Mucosa of stomach (tissue), 1 donor: ENCODE measurements around the gene CEP104.

ENCODE experiments used
- H3K27me3 ChIP-seq: one replicate; pipeline ENCODE4 v1.7.0; 2013; ENCODE audit warnings: mild to moderate bottlenecking, low read length; ENCODE audit not compliant: control insufficient read depth, insufficient read depth
- H3K36me3 ChIP-seq: one replicate; pipeline ENCODE4 v1.7.0; 2013; ENCODE audit warnings: low read length; ENCODE audit not compliant: control insufficient read depth, insufficient read depth
- H3K4me1 ChIP-seq: one replicate; pipeline ENCODE4 v1.7.0; 2013; ENCODE audit warnings: mild to moderate bottlenecking, low read length; ENCODE audit not compliant: control insufficient read depth, insufficient read depth
- H3K4me3 ChIP-seq: one replicate; pipeline ENCODE4 v1.7.0; 2013; ENCODE audit warnings: low read length
- H3K9ac ChIP-seq: one replicate; pipeline ENCODE4 v1.7.0; 2013; ENCODE audit warnings: mild to moderate bottlenecking, low read length, moderate library complexity
- H3K9me3 ChIP-seq: one replicate; pipeline ENCODE4 v1.7.0; 2013; ENCODE audit warnings: mild to moderate bottlenecking, low read length, moderate library complexity; ENCODE audit not compliant: control insufficient read depth
- donor health status: Pancreatic carcinoma.

CEP104 gene

GRCh38 chr1:3799976-3800685, 56.9 kb downstream of the CEP104 start:
- H3K36me3 ChIP-seq: no peaks in the 10 kb centered on the region

GRCh38 chr1:3796215-3797061, 60.6 kb downstream of the CEP104 start, which contains the start of gene LRRC47:
LRRC47 (minus strand) TSS chr1:3796498; CDS start chr1:3796476, 22 bp downstream.
- no peaks in the 10 kb centered on the region for H3K9me3 ChIP-seq
- H3K4me1 ChIP-seq: peaks cover 14% of the 10 kb centered on the region
- no peaks in the 10 kb centered on the region for H3K36me3 ChIP-seq

More at GRCh38 chr1:3799976-3800685, 56.9 kb downstream of the CEP104 start:
- H3K4me1 ChIP-seq: peaks cover 5% of the 10 kb centered on the region
- H3K9me3 ChIP-seq: no peaks in the 10 kb centered on the region
- peaks cover 2% of the 10 kb centered on the region for H3K27me3 ChIP-seq
- no peak overlapping the region for H3K9ac ChIP-seq
- no peak overlapping the region for H3K4me3 ChIP-seq

DNA sequence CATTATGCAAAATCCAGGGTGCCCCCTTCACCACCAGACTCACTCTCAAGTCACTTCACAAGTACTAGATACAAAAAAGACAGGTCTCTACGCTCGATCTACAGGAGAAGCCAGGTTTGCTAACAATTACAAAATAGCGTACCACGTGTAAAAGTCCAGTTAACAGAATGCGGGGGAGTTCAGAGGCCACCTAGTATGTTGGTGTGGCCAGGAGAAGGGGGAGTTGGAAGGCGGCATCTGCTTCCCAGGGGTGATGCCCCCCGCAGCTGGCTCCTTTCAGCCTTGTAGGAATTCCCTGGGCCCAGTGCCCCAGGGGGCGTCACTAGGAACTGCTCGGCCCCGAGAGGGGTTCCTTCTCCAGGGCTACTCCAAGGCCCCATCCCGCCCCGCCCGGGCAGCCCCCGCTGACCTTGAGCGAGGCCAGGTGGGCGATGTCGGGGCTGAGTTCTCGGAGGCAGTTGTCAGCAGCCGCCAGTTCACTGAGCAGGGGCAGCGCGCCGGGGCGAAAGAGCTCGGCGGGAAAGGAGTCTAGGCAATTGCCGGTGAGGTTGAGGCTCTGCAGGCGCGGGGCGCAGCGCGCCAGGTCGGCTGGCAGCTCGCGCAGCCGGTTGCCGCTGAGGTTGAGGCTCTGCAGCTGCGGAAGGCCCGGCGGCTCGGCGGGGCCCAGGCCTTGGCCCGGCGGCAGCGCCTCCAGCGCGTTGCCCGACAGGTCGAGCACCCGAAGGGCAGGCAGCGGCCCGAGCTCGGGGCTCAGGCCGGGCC, 61.4 kb downstream of the CEP104 start:
- Histone ChIP-seq H3K4me1 (peaks cover 14% of the 10 kb centered on the region), H3K9me3 (no peaks in the 10 kb centered on the region), H3K4me3 (peak overlapping the region; percentile 85), H3K9ac (peak overlapping the region; percentile 73), H3K27me3 (no peaks in the 10 kb centered on the region), H3K36me3 (no peaks in the 10 kb centered on the region)

More at GRCh38 chr1:3796215-3797061, 60.6 kb downstream of the CEP104 start, which contains the start of gene LRRC47:
- Histone ChIP-seq H3K27me3 (peaks cover 2% of the 10 kb centered on the region), H3K9ac (peak within 1 kb of the TSS; percentile 73), H3K4me3 (peak within 1 kb of the TSS; percentile 85)

- Histone ChIP-seq H3K4me3 (no peak overlapping the region), H3K9me3 (no peaks in the 10 kb centered on the region), H3K9ac (no peak overlapping the region), H3K36me3 (no peaks in the 10 kb centered on the region), H3K27me3 (no peaks in the 10 kb centered on the region), H3K4me1 (peaks cover 14% of the 10 kb centered on the region)
Observed at GRCh38 chr1:3790952-3791351, 66.1 kb downstream of the CEP104 start.

DNA sequence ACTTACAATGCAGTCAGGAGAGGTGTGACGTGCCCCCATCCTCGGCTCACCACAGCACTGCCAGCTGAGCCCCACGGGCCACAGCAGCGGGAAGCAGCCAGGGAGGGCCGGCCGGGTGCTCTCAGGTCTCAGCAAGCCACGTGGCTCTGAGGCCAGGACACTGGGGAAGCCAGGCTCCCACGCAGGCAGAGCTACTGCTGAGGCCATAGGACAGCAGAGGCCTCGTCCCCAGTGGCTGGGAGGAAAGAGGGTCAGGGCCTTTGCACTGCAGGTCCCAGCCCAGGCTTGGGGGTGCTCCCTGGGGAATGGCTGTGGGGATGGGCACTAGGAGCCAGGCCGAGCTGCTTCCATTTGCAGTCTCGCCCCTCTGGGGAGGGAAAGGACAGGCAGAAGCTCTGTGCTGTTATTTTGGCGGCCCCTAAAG, 66.5 kb downstream of the CEP104 start:
- Histone ChIP-seq H3K4me3 (no peak overlapping the region), H3K4me1 (peaks cover 12% of the 10 kb centered on the region), H3K27me3 (no peaks in the 10 kb centered on the region), H3K9me3 (no peaks in the 10 kb centered on the region), H3K36me3 (no peaks in the 10 kb centered on the region), H3K9ac (no peak overlapping the region)

DNA sequence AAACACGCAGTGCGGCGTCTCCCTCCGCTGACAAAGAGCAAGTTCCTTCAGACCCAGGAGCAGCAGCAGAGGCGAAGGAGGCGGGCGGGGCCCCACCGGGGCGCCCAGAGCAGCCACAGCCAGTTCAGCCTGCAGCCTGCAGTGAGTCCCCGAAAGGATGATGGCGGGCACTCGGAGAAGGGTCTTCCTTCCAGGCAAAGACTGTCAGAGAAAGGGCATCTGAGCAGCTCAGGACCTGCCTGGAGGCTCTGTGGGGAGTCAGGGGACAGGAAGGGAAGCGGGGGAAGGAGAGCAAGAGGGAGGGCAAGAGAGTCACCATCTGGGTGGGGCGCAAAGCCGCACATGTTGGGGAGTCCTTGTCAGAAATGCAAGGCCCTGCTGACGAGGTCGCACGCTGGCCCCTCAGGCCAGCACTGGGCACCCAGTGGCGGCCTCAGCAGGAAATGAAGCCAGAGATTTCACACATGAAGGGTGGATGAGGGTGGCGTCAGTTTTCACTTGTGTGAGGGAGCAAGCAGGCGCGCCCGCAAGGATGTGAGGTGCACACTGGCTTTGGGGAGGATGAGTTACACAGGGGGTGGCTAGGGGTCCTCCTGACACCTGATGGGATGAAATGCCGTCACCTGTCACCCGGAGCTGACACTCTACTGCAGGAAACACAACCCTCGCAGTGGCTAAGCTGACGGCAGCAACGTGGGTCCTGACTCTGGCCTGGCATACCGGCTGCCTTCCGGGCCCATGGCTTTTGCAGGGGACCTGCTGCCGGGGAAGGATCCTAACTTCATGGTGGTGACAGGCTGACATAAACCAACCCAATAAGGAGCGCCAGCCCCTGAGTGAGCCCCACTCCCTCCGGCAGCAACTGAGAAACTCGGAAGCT, 67.3 kb downstream of the CEP104 start:
- H3K9ac ChIP-seq: no peak overlapping the region
- no peaks in the 10 kb centered on the region for H3K9me3 ChIP-seq
- peaks cover 4% of the 10 kb centered on the region for H3K36me3 ChIP-seq
- H3K4me3 ChIP-seq: no peak overlapping the region
- H3K4me1 ChIP-seq: peaks cover 6% of the 10 kb centered on the region
- H3K27me3 ChIP-seq: no peaks in the 10 kb centered on the region

- Histone ChIP-seq H3K4me3 (no peak overlapping the region), H3K9ac (no peak overlapping the region), H3K27me3 (no peaks in the 10 kb centered on the region), H3K9me3 (no peaks in the 10 kb centered on the region), H3K4me1 (no peaks in the 10 kb centered on the region), H3K36me3 (peaks cover 4% of the 10 kb centered on the region)
Observed at GRCh38 chr1:3788756-3789420, 68.1 kb downstream of the CEP104 start.

DNA sequence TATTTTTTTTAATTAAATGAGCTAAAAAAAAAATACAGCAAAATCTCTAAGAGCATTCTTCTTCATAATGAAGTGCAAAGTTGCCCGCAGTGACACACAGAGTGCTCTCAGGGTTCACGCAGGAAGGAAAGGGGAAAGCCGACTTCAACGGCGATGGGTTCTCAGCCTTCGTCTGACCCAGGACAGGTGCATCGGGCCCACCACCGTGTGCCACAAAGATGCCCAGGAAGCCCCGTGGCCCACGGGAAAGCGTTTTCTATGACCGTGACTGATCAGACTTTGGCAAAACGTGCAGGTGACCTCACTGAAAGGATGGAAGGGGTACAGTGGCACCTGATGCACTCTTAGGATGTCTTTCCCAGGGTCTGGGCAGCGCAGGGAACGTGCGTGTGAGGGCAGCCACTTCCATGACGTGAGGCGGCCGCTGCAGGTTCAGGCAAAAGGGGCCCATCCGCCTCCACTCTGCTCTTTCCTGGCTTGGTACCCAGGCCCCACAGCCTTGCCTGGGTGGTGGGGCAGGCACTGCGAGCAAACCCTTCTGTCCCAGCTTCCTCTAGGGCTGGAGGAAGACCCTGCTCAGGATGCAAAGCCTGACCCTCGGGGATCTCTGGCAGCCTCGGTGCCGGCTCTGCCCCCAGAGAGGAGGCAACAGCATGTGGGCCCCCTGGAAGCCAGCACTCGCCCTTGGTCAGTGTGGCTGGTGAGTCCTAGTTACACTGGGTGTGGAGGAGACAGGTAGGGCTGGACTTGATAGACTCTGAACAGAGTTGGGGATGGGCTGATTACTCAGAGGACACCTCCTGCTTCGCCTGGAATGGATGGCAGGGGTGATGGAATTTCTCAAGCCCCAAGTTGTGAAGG, 69.0 kb downstream of the CEP104 start:
- Histone ChIP-seq H3K36me3 (peaks cover 4% of the 10 kb centered on the region), H3K4me1 (no peaks in the 10 kb centered on the region), H3K9me3 (no peaks in the 10 kb centered on the region), H3K9ac (no peak overlapping the region), H3K4me3 (no peak overlapping the region), H3K27me3 (no peaks in the 10 kb centered on the region)

- H3K36me3 ChIP-seq: peaks cover 4% of the 10 kb centered on the region
- no peaks in the 10 kb centered on the region for H3K27me3 ChIP-seq
- no peaks in the 10 kb centered on the region for H3K9me3 ChIP-seq
- H3K4me3 ChIP-seq: no peak overlapping the region
- no peak overlapping the region for H3K9ac ChIP-seq
- H3K4me1 ChIP-seq: no peaks in the 10 kb centered on the region
Observed at GRCh38 chr1:3787349-3787715, 69.7 kb downstream of the CEP104 start.
